HG03354 (cell line): ENCODE results near the gene PLOD1.
"Not testable (repeated sequence)": the region's sequence is repeated elsewhere in the genome, so short reads cannot be mapped to it uniquely, and the experiment has no call there.

Source experiments
- ATAC-seq: cut with Tn5 transposase; IDR thresholded peaks from one replicate; pipeline ENCODE4 v1.9.1; 2021; ENCODE audit warnings: mild to moderate bottlenecking; ENCODE audit not compliant: unreplicated experiment, poor library complexity, severe bottlenecking

The PLOD1 gene

GRCh38 chr1:11935057-11935412 is 518 bp downstream of the PLOD1 start:
- peak; percentile 7 for ATAC-seq

GRCh38 chr1:11935733-11936132 is 1.2 kb downstream of the PLOD1 start:
- not testable (repeated sequence) for ATAC-seq

GRCh38 chr1:11938722-11939526 is 4.4 kb downstream of the PLOD1 start:
- no peak for ATAC-seq

- ATAC-seq = not testable (repeated sequence)
These were observed 5.3 kb downstream of the PLOD1 start for GRCh38 chr1:11939794-11940193.

DNA sequence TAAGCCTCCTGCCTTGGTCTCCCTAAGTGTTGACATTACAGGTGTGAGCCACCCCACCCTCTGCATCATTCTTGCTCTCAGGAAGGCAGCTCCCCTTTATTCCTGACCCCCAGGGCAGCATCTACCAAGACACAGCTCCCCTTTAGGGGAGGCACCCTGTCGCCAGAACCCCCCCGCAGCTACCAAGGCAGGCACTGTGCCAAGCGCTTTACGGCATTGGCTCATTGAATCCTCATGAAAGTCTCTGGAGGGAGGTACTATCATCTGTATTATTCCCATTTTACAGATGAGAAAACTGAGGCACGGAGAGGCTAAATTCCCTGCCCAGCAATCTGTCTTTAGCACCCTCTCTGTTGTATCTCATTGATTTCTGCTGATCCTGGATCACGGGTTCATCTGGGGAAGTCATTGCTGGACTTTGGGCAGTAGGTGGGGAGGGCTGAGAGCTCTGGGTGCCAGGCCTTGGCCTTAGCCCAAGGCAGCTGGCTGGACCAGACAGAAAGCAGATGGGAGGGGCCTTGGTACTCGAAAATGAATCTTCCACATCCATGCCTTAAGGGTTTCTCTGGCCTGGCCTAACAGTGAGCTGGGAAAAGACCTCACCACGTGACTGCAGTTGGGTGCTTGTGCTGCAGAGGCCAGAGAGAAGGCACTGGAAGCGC is 5.9 kb downstream of the PLOD1 start:
- ATAC-seq = no peak

- no peak for ATAC-seq
These were observed 7.8 kb downstream of the PLOD1 start for GRCh38 chr1:11942280-11942679.

DNA sequence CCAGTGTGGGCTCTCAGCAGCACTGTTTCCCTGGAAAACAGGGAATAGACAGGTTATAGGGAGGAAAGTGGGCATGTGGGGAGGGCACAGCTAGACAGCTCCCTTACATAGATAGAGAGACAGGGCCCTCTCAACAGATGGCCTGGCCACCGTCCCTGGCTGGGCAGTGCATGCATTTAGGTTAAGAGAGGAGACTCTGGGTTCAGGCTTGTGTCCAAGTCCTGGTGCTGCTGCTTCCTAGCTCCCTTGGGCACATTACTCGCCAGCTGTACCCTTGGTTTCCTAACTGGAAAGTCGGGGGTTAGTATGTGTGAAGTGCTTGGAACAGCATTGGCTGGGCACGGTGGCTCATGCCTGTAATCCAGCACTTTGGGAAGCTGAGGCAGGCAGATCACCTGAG is 9.1 kb downstream of the PLOD1 start:
- ATAC-seq = no peak

DNA sequence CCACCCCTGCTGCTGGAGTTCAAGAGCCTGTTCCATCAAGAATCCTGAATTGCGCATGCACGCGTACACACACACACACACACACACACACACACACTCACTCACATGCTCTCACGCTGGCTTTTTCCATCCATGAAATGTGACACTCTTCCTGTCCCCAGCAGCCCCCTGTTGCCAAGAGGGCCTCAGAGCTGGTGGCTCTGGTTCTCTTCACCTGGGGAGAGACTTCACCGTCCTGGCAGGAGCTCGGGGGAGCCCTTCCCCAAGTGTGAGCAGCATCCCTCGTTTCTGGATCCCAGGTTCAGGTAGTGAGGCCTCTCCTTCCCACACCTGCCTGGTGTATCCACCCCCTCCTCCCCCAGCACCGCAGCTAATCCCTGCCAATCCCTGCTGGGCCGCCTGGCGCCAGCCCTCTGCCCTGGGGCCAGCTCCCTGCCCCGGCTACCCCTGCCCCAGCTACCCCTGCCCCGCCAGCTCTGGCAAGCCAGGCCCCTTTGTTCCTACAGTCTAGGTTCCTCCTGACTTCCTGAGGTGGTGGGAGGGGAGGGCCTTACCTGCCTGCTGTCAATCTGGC is 9.9 kb downstream of the PLOD1 start:
- no peak for ATAC-seq

DNA sequence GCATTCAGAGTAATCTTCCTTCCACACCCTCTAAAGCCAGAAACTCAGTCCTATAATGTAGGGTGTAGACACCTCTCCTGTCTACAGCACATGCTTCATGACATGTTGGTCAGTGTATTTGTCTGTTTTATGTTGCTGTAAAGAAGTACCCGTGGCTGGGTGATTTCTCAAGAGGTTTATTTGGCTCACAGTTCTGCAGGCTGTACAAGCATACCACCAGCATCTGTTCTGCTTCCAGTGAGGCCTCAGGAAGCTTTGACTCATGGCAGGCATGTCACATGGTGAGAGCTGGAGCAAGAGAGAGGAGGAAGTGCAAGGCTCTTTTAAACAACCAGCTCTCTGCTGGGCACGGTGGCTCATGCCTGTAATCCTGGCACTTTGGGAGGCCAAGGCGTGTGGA is 12.1 kb downstream of the PLOD1 start:
- ATAC-seq = no peak

GRCh38 chr1:11948822-11949458 is 14.4 kb downstream of the PLOD1 start:
- ATAC-seq = no peak

GRCh38 chr1:11951901-11952300 is 17.4 kb downstream of the PLOD1 start:
- no peak for ATAC-seq

DNA sequence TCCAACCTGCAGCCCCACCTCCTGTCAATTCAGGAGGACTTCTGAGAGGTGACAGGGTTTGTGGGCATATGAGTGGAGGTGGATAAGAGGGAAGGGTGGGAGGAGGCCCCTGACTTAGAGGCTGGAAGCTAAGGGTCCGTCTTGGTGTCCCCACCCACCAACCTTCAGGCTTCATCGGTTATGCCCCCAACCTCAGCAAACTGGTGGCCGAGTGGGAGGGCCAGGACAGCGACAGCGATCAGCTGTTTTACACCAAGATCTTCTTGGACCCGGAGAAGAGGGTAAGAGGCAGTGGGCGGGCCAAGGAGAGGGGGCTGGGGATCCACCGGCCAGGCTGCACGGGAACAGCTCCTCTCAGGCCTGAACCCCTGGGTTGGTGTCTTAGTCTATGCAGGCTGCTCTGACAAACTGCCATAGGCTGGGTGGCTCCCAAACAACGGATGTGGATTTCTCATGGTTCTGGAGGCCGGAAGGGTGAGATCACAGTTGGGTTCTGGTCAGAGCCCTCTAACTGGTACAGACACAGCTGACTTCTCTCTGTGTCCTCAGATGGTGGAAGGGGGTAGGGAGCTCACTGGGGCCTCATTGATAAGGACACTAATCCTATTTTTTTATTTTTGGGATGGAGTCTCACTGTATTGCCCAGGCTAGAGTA is 18.1 kb downstream of the PLOD1 start:
- no peak for ATAC-seq

DNA sequence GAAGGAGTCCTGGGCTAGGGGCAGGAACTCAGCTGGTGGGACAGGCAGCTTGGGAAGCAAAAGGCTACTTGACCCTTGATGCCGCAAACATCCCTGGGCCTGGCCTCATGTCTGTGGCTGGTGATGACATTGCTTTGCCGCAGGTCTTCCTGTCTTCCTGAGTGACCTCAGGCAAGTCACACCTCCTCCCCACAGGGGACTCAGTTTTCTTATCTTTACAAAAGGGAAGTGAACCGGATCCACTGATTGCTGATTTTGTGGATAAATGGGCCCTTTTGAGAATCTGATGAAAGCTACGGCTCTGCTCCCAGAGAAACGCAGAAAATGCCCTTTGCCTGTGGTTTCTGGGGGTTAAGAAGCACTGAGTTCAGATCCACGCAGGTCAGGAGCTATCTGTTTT is 20.7 kb downstream of the PLOD1 start:
- no peak for ATAC-seq

DNA sequence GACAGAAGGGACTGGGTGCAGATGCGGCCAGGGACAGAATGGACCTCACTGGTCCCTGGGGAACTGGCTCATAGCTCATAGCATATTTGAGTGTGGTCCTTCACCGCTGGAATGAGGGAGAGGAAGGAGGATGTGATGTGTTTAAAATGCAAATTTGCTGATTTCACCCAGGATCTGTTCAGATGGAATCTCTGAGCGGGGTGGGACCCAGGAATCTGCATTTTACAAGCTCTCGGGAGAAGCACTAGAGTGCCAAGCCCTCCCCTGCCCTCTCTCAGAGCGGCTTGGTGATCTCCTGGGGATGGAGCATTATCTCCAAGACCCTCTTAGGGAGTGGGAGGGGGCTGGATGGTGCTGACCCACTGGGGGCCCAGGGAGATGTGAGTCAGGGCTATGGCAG is 22.9 kb downstream of the PLOD1 start:
- ATAC-seq = no peak

GRCh38 chr1:11957897-11958296 is 23.4 kb downstream of the PLOD1 start:
- ATAC-seq = no peak

DNA sequence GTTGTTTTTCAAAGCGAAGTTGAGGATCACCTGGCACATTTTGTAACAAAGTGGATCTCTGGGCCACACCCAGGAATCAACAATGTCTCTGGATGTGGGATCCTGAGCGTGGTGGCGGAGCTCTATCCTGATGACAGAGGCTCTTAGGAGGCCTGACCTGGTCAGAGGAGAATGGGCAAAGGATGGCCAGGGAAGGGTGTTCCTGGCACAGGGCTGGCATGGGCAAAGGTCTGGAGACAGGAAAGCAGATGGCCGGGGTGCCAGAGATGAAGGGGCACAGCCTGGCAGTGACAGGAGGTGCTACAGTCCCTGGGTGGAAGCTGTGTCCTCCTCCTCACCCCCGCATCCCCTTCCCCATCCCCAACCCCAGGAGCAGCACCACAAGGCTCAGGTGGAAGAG is 25.8 kb downstream of the PLOD1 start:
- no peak for ATAC-seq

DNA sequence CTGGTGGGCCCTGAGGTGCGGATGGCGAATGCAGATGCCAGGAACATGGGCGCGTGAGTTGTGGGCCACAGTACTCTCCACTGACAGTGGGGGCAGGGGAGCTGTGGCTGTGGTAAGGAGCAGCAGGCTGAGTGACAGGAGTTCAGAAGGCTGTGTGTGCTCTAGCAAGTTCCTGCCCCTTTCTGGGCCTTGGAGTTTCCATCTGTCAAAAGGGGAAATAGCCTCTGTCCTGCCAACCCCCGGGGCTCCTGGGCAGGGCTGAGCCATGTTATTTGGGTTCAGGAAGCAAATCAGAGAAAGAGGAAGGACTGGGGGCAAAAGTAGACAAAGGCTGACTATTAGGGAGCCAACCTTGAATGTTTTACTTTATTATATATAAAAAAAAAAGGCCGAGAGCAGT is 26.2 kb downstream of the PLOD1 start:
- ATAC-seq = no peak

DNA sequence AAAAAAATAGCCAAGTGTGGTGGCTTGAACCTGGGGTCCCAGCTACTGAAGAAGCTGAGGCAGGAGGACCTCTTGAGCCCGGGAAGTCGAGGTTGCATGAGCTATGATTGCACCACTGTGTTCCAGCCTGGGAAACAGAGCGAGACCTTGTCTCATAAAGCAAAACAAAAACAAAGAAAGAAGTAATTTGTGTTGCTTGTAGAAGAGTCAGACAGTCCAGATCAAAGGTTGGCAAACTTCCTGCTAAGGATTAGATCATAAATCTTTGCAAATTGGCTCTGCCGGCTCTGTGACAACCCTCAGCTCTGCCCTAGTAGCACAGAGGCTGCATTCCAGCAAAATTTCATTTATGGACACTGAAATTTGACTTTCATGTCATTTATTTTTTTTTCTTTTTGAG is 26.7 kb downstream of the PLOD1 start:
- ATAC-seq = no peak

DNA sequence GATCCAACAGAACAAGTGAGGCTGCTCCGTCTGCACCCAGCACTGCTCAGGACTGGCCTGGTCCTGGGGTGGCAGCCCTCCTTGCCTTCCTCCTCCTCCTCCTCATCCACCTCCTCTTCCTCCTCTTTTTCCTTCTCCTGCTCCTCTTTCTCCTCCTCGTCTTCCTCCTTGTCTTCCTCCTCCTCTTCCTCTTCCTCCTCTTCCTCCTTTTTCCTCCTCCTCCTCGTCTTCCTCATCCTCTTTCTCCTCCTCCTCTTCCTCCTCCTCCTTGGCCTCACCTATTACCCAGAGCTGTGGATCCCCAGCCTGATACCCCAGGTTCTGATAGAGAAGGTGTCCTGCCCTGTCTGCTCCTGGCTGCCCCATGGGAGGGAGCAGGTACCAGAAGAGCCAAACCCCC is 29.1 kb downstream of the PLOD1 start:
- no peak for ATAC-seq

DNA sequence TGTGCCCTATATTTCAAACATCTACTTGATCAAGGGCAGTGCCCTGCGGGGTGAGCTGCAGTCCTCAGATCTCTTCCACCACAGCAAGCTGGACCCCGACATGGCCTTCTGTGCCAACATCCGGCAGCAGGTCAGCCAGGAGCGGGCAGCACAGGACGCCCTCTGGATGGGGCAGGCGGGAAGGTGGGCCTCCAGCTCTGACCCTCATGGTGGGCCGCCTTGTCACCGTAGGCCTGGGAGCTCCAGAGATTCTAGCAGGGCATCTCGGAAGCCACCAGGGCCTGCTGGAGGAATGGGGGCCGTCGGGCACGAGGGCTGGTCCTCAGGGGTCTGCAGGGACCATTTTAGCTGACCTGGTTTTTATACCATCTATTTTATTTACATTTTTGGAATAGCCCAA is 30.1 kb downstream of the PLOD1 start:
- no peak for ATAC-seq
